ENCODE data around the gene ABCG1. TPM values are rescaled to one million over a fixed set of nuclear protein-coding genes. Genes with fewer than 3 reads are reported as not detected.

Gene ABCG1
- total and polyA plus RNA-seq, 11 donors, result 3.3 to 25.3 (median 13.5) TPM

DNA sequence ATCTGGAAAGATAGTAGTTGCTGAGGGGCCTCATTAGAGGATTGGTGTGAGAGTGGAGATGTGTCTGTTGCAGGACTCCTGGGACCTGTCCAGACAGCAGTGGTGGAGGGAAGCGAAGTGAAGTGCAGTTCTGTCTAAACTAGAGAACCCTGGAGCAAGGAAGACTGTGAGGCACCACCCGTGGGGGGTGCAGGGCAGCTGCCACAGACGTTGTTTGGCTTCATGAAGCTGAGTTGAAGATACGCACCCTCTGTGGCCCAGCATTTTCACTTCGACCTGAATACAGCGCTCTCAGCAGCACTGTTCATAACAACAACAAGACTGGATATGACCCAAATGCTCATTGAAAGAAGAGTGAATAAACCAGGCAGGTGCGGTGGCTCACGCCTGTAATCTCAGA is 29.3 kb downstream of the ABCG1 start:
- Histone ChIP-seq H3K9me3 (no peaks in the 10 kb centered on the region), H3K36me3 (no peaks in the 10 kb centered on the region), H3K4me3 (no peak overlapping the region), H3K4me1 (peaks cover 0 to 52% (median 9%) of the 10 kb centered on the region in 12 donors), H3K27me3 (no peaks in the 10 kb centered on the region), H3K27ac (no peak overlapping the region)
- ATAC-seq (no peak), DNase-seq (peak in 1 of 5 donors; percentile 15)
- 88 to 92% (median 90%) methylated on average over 8 of the region's 8 CpGs for WGBS, 4 donors
- intact Hi-C loops (cut with DNase I), result no loop called here
- TF ChIP-seq CTCF (IDR thresholded peaks at IDR 0.05) (no peak), POLR2A (IDR thresholded peaks at IDR 0.05) (no peak)

DNA sequence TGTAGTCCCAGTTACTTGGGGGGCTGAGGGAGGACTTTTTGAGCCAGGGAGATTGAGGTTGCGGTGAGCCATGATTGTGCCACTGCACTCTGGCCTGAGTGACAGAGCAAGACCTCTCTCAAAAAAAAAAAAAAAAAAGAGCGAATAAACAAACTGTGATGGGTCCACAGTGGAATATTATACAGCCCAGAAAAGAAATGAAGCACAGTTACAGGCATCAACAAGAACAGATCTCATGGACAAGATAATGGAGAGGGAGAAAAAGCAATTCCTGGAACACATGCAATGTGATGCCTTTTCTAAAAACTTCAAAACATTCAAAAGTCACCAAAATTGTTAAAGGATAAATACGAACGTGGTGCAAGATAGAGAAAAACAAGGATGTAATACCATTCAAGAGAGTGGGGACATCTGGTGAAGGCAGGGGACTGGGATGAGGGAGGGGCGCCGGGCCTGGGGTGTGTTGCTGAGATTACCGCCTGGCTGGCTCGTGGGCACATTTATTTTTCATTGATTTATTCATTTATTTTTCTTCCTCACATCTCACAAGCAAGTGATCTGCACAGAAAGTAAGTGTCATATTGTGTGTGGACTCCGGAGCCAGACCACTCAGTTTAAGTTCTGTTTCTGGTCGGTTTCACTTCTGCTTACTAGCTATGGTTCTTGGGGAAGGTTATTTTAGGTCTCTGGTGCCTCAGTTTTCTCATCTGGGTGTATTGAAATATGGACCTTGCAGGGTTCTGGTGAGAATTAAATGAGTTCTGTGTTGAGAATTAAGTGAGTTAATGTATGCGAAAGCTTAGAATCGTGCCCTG is 30.1 kb downstream of the ABCG1 start:
- intact Hi-C loops (cut with DNase I), result no loop called here
- Histone ChIP-seq H3K9me3 (no peaks in the 10 kb centered on the region), H3K36me3 (no peaks in the 10 kb centered on the region), H3K4me3 (no peak overlapping the region), H3K27ac (peak overlapping the region in 1 of 12 donors; percentile 42), H3K27me3 (no peaks in the 10 kb centered on the region), H3K4me1 (peaks cover 0 to 52% (median 9%) of the 10 kb centered on the region in 12 donors)
- 94% methylated on average over 12 of the region's 12 CpGs for WGBS, 4 donors
- no peak for ATAC-seq
- TF ChIP-seq POLR2A (IDR thresholded peaks at IDR 0.05), result no peak
- TF ChIP-seq CTCF (IDR thresholded peaks at IDR 0.05), result no peak
- peak in 1 of 5 donors; percentile 10 for DNase-seq

GRCh38 chr21:42250422-42251403 is 31.8 kb downstream of the ABCG1 start:
- Histone ChIP-seq H3K27ac (no peak overlapping the region), H3K36me3 (no peaks in the 10 kb centered on the region), H3K4me3 (no peak overlapping the region), H3K4me1 (peaks cover 0 to 40% (median 2%) of the 10 kb centered on the region in 12 donors), H3K27me3 (no peaks in the 10 kb centered on the region), H3K9me3 (no peaks in the 10 kb centered on the region)
- no peak for TF ChIP-seq CTCF (IDR thresholded peaks at IDR 0.05)
- TF ChIP-seq POLR2A (IDR thresholded peaks at IDR 0.05), result no peak
- intact Hi-C loops (cut with DNase I), result loop anchor here in 2 of 10 donors (10.0 kb wide), 2 partner anchors 86 to 96 kb away; no protein-coding TSS in a partner anchor
- 84 to 88% (median 87%) methylated on average over 18 to 19 of the region's 19 CpGs for WGBS, 4 donors
- ATAC-seq (peak in 1 of 4 donors; percentile 12), DNase-seq (peak in 1 of 5 donors; percentile 21)

Measured in heart left ventricle (tissue), 16 donors.